Activated naive CD4-positive, alpha-beta T cell (primary cell): ENCODE data around the gene CADM4.
"Not testable (repeated sequence)": the region's sequence is repeated elsewhere in the genome, so short reads cannot be mapped to it uniquely, and the experiment has no call there.

Source experiments
- DNase-seq, 4 experiments: peaks; one replicate each; lab custom pipeline; 2025; lab: John Stamatoyannopoulos, UW

CADM4 gene

DNA sequence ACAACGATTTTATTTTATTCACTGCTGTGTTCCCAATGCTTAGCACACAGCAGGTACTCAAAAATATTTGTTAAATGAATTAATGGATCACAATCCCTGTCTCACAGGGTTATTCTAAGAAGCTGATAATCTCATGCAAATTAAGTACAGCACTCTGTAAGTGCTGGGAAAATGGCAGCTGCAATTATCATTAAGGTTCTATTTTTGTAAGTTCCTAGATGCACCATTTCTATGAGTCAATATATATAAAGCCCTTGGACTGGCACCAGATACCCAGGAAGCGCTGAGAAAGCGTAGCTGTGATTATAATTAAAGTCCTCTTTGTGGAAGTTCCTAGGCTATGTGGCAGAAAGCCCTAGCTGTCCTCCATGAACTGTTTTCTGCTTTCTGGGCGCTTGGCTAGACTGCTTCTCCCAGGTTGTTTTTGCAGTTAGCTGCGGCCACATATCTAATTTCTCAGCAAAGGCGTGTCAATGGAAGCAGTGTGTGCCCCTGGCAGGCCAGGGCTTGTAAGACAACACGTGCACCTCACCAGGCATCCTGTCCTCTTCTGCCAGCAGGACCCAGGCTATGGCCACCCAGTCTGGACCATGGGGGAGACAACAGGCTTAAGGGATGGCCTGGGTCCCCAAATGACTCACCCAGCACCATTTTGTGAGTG is 33.0 kb downstream of the CADM4 start:
- DNase-seq, result no peak

DNA sequence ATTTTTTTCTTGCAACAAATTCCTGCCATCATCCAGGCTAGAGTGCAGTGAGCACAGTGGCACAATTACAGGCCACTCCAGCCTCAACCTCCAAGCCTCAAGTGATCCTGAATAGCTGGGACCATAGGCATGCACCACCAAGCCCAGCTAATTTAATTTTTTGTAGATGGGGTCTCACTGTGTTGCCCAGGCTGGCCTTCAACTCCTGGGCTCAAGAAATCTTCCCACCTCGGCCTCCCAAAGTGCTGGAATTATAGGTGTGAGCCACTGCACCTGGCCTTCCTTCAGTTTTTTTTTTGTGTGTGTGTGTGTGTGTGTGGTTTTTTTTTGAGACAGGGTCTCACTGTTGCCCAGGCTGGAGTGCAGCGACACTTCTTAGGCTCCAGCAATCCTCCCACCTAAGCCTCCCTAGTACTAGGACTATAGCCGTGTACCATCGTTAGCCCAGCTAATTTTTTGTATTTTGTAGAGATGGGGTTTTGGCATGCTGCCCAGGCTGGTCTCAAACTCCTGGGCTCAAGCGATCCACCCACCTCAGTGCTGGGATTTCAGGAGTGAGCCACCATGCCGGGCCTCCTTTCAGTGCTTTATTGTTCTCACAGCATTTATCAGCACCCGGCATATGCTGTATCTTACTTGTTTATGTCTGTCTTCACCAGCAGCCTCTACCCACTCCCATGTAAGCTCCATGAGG is 33.6 kb downstream of the CADM4 start:
- DNase-seq, result no peak

DNA sequence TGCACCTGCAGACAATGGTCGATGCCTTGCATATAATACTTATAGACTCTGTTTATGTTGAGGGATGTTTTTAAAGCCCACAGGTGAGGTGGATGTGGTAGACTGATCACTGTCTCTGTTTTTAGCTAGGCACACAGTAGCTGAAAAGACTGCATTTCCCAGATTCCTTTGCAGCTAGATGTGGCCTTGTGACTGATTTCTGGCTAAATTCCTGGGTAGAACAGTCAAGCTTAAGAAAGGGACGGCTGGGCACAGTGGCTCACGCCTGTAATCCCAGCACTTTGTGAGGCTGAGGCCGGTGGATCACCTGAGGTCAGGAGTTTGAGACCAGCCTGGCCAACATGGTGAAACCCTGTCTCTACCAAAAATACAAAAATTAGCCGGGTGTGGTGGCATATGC is 39.3 kb downstream of the CADM4 start:
- not testable (repeated sequence) for DNase-seq

DNA sequence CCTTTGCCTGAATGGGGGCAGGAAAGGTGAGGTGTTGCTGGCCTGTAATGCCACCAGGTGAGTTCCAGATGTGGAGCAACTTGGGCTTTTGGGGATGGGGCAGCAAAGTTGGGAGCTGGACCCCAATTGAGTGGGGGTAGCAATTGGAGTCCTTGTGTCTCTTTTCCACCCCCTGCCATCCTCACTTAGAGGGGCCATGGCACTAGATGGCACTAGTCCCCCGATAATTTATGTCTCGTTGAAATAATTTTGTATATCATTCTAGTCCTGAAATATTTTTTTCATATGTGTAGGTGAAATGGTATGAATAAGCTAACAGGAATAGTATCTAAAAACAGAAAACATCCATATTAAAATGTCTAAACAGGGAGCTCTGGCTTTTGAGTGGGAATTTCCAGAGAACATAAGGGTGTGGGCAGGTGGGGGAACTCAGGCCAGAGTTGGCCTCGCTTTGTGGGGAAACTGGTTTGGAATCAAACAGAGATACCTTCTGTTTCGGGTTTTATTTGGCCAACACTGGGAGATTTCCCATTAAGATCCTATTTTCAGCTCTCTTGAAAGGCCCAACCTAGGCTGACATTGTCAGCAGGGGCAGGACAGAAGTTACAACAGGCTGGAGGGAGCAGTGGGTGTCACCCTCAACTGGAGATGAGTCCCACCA is 39.9 kb downstream of the CADM4 start:
- no peak for DNase-seq

DNA sequence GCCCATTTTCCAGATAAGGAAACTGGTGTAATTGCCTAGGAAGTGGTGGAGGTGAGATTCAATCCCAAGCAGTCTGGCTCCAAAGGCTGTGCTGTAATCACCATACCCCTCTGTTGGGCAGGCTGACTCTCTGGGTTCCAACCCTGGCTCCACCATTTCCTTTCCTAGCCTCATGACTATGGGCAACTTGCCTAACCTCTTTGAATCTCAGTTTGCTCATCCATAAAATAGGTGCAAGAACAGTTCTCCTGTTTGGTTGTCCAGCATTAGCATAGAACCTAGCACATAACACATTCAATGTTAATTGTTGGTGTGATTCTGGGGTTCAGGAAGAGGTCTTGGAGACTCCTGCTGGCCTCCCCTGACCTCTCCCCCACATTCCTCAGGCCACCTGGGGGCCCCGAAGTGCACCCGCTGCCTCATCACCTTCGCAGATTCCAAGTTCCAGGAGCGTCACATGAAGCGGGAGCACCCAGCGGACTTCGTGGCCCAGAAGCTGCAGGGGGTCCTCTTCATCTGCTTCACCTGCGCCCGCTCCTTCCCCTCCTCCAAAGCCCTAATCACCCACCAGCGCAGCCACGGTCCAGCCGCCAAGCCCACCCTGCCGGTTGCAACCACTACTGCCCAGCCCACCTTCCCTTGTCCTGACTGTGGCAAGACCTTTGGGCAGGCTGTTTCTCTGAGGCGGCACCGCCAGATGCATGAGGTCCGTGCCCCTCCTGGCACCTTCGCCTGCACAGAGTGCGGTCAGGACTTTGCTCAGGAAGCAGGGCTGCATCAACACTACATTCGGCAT is 41.0 kb downstream of the CADM4 start:
- no peak for DNase-seq

DNA sequence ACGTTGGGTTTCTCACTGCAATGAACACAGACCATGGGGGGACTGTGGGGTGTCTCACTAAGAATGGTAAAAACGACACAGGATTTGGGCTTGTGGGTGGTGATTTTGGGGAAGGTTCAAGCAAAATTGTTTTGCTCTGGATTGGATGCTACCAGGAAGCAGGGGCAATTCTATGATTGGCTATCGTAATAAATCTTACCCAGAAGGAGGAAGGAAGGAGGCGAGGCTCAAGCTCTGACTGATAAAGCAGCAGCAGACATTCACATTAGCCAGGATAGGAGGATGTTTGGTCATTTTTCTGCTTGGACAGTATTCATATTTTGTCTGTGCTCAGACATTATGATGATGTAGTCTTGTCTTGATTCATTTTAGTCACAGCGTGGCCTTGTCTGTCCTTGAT is 41.8 kb downstream of the CADM4 start:
- no peak for DNase-seq

DNA sequence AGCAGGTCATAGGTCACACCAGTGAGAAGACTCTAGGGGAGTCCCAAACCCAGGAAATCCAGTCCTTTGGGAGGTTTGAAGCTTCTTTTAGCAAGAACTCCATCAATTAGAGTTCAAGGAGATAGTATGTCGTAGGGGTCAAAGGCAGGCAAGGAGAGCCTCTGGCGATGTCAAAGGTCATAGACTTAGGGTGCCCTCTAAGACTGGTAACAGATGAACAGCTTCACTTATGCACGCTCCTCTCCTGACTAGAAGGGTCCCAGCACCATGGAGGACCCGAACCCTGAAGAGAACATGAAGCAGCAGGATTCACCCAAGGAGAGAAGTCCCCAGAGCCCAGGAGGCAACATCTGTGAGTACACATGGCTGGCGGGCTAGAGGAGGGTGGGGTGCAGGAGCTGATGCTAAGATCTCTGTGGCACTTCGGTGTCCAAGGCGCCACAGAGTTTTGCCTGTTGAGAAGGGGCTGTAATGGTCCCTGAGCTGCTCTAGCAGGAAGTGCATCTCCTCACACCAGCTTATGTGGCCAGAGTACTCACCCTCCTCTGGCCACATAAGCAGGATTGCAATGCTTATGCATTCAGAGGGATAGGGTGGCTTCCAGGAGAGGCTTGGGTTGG is 42.7 kb downstream of the CADM4 start:
- no peak for DNase-seq

DNA sequence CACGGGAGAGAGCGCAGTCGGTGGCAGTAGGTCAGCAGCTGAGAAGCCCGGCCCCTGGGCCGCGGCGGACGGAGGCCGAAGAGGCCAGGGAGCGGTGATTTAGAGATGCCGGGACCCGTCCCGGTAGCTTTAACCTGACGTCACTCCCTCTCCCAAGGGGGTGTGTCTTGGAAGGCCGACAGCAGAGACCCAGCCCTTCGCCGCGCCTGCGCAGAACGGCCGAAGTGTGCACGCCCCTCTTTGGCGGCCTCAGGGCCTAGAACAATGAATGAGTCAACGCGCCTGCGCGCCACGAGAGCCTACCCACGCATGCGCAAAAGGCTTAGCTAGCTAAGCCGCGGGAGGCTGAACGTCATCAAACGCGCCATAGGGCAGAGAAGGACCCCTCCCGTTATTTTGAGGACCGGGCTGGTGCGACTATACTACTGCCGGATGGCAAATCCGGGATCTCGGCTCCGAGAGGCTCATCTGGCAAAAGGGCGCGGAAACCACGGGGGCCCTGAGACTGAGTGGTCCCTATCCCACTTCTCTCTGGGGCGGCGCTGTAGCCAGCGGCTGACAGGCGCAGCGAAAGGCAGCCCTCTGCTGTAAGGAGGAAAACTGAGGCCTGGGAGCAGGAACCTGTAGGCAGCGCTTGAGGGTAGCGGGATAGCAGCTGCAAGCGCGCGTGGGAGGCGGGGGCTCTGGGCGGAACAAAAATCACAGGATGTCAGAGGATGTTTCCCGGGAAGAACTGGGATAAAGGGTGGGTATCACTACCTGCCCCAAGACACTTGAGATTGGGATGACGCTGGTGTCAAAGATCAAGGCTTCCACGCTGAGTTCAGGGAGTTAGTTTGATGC is 43.4 kb downstream of the CADM4 start, which contains the start of the genes IRGQ and ZNF576:
TSS of gene IRGQ (minus strand) at position 136 of the 843 bp plus-strand sequence. CDS start 796 bp downstream, outside the sequence.
TSS of gene ZNF576 (plus strand) at position 597 of the 843 bp plus-strand sequence. CDS start 514 bp downstream, outside the sequence.
- peak; percentile 99 to 100 (median 100) for DNase-seq

DNA sequence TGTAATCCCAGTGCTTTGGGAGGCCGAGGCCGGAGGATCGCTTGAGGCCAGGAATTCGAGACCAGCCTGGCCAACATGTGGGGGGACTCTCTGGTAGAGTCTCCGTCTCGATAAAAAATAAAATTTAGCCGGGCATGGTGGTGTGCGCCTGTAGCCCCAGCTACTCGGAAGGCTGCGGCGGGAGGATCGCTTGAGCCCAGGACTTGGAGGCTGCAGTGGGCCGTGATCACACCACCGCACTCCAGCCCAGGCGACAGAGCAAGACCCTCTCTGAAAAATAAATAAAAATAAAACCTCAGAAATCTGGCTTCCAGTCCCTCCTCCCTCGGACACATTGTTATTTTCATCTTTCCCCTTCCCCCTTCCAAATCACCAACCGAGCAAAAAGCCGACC is 44.0 kb downstream of the CADM4 start:
- DNase-seq, result no peak

DNA sequence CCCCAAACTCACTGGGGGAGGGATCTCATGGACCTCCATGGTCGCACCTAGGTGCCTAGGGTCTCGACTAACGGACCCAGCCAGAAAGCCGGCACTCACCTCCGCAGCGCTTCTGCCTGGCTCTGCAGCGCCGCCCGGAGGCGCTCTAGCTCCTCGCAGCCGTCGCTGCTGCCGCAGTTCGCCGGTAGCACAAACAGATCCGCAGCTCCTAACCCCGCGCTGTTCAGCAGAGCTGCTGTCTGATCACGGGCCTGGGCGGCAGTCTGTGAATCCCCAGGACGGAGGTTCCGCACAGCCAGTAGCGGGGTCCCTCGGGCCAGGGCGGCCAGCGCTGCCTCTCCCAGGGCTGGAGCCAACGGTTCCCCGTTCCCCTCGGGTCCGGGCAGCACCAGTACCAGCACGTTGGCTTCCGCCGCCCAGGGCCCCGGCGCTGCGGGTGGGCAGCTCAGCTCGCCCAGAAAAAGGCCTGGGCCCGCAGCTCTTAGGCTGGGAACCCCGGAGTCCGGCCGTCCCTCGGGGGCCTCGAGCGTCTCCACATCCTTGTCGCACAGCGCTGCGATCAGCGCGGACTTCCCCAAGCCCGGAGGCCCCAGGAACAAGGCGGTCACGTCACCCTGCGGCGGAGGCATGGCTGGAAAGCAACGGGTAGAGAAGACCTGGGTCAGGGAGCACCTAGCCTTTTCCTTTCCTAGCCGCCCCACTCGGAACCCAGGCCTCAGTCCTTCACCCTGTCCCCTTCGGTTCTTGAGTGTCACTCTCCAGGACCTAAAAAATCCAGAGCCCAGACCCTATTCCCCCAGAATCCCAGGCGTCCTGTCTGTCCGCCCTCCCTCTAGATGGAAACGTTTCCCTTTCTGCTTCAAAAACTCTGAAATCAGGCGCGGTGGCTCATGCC is 44.7 kb downstream of the CADM4 start:
- DNase-seq, result peak; percentile 22 to 61 (median 42)

DNA sequence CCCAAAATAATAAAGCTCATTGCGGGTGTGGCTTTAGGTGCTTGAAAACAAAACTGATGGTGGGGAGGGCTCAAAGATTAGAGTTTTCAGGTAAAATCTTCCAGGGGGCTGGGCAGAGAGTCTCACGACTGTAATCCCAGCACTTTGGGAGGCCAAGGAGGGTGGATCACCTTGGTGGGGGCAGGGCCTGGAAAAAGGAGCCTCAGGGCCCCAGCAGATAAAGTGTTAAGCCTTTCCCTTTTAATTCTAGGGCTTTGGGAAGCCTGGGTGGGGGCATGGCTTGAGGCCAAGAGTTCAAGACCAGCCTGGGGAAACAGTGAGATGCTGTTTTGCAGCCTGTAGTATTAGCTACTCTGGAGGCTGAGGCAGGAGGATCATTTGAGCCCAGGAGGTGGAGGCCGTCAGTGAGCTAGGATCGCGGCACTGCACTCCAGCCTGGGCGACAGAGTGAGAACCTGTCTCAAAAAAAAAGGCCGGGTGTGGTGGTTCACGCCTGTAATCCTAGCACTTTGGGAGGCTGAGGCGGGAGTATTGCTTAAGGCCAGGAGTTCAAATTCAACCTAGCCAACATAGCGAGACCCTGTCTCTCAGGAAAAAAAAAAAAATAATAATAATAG is 45.5 kb downstream of the CADM4 start:
- no peak for DNase-seq

DNA sequence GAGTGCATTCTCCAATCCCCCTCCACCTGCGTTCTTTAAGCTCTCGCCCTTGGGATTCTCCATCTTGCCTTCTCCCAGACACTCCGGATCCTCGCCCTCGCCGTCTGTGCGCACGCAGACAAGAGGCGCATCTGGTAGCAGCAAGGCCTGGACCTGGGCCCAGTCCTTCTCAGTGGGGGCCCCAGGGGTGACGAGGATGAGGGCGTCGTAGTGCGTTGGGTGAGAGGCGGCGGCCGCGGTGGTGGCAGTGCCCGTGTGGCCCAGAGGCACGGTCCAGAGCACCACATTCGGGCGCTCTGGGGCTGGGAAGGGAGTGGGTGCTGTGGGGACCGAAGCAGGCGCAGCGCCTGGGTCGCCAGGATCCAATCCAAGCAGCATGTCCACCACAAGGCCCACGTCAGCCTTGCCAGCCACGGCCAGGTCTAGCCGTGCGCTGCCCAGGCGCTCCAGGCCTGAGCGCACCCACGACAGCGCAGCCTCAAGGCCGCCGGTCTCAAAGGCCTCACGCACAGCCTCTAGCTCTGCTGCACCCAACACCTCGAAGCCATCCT is 46.8 kb downstream of the CADM4 start:
- no peak for DNase-seq

DNA sequence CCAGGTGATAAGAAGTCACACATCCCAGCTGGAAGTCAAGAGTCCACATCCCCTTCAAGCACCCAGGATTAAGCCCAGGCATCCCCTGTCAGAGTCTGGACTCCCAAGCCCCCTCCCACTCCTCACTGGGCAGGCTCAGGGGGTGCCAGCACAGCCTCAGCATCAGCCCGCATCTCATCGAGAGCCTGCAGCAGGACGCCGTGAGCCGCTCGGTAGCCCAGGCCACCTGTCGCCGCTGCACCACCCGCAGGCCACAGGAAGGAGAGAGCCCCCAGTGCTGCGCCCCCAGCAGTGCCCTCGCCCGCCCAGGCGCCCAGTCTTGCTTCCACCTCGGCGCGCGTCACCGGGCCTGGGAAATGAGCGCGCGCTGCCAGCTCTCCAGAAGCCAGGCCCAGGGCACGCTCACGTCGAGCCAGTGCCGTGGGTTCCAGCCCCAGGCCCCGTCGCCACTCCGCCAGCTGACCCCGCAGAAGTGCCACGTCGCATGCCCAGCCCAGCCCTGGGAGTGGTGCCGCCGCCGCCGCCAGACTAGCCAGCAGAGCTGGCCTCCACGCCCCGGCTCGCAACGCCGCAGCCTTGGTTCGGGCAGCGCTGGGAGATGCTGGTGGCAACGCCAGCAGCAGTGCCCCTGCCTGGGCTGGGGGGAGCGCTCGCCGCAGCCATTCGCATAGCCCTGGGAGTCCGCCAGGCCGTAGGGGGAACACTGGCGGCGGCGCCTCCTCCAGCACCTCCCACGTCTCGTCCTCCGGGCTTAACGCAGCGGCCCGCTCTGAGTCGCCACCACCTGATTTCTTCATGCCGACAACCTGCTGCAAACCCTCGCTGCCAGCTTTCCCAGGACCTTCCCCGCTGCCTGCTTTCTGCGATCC is 47.5 kb downstream of the CADM4 start:
- no peak for DNase-seq

DNA sequence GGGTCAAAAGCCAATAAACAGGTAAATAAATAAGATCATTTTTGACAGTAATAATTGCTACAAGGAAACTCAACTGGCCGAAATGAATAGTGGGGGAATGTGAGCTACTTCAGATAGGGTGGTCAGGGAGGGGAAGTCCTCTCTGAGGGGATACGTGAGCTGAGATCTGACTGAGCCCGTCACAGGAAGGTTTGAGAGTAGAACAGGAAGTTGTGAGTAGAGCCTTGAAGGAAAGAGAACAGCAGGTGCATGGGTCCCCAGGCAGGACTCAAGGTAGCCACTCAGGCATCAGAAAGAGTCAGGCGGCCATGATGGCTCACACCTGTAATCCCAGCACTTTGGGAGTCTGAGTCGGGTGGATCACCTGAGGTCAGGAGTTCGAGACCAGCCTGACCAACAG is 50.0 kb downstream of the CADM4 start:
- DNase-seq, result no peak

DNA sequence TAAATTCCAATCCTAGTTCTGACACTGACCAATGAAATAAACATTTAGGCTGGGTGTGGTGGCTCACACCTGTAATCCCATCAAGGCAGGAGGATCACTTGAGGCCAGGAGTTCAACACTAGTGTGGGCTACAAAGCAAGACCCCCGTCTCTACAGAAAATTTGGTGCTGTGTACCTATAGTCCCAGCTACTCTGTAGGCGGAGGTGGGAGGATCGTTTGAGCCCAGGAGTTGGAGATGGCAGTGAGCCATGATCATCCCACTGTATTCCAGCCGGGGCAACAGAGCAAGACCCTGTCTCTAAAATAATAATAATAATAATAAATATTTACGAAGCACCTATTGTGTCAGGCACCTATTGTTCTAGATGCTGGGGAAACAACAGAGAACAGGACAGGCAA is 50.4 kb downstream of the CADM4 start:
- no peak for DNase-seq

DNA sequence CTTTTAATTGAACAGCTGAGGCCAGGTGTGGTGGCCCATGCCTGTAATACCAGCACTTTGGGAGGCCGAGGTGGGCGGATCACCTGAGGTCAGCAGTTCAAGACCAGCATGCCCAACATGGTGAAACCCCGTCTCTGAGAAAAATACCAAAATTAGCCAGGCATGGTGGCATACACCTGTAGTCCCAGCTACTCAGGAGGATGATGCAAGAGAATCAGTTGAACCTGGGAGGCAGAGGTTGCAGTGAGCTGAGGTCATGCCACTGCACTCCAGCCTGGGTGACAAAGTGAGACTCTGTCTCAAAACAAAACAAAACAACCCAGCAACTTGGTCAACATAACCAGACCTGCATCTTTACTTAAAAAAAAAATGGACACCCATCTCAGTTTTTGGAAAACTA is 52.6 kb downstream of the CADM4 start:
- not testable (repeated sequence) for DNase-seq

DNA sequence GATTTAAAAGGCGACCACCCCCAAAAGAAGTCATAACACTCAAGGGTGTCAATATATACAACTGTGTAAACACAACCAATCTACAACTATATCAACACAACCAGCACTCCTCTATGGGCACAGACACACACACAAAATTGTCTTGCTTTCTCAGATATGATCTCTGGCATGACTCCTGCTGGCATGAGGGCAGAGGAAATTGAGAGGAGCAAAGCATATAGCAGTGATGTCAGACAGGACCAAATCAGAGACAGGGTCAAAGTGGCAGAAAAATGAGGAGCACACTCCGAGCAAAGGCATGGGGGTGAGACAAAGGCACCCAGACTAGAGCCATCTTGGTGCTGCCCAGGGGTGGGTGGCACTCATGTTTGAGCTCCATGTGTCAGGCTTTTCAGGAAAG is 53.3 kb downstream of the CADM4 start:
- DNase-seq, result no peak

DNA sequence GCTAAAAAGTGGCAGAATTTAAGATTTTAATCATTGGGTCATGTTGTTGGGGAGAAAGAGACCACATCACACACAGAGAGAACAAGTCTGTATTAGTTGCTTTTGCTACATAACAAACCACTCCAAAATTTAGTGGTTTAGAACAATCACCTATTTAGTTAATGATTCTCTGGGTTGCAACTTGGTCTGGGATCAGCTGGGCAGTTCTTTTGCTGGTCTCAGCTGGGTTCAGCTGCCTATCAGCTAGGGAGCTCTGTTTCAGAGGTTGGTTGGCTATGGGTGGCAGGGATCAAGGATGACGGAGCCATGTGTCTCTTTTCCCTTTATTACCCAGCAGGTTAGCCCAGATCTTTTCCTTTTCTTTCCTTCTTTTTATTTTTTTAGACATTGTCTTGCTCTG is 55.2 kb downstream of the CADM4 start:
- no peak for DNase-seq
